Measurements from ENCODE around the gene ADK.

GRCh38 chr10:74745449-74745848, 594.4 kb downstream of the ADK start:
- TF ChIP-seq EP300 (IDR thresholded peaks at IDR 0.05), result no peak
- TF ChIP-seq POLR2AphosphoS5 (IDR thresholded peaks at IDR 0.05), result no peak
- TF ChIP-seq POLR2A (IDR thresholded peaks at IDR 0.05), result no peak

All from stomach (tissue), 4 donors.